Measurements from ENCODE around the gene TRO.

DNA sequence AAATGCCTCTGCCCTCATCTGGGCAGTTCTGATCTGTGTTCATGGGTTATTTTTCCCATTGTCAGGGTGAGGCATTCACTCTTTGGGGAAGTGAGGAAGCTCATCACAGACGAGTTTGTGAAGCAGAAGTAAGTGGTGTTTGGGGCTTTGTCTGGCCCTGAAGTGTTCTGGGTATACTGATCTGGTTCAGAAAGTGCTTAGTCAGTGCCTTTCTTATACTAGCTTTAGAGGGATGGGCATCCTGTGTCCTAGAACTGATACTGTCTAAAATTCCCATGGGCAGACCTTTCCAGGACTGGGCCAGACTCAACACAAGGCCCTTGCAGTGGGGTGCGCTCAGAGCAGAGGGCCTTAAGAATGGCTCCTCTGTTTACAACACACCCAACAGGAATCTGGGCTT, 6.4 kb downstream of the TRO start:
- TF ChIP-seq, protein P1, sequence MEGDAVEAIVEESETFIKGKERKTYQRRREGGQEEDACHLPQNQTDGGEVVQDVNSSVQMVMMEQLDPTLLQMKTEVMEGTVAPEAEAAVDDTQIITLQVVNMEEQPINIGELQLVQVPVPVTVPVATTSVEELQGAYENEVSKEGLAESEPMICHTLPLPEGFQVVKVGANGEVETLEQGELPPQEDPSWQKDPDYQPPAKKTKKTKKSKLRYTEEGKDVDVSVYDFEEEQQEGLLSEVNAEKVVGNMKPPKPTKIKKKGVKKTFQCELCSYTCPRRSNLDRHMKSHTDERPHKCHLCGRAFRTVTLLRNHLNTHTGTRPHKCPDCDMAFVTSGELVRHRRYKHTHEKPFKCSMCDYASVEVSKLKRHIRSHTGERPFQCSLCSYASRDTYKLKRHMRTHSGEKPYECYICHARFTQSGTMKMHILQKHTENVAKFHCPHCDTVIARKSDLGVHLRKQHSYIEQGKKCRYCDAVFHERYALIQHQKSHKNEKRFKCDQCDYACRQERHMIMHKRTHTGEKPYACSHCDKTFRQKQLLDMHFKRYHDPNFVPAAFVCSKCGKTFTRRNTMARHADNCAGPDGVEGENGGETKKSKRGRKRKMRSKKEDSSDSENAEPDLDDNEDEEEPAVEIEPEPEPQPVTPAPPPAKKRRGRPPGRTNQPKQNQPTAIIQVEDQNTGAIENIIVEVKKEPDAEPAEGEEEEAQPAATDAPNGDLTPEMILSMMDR (conservative IDR thresholded peaks at IDR 0.05 in 1 of 2, IDR thresholded peaks at IDR 0.05 in 1 of 2; ENCODE audit: low read depth in 1 of 2, low read length in 2 of 2) = no peak
- no peak for TF ChIP-seq EZH2 (IDR thresholded peaks at IDR 0.05; ENCODE audit: low read length, missing control alignments)

Data from fibroblast of lung (primary cell).